Measurements from ENCODE around the gene LPAR2.
"Not testable (repeated sequence)": the region's sequence is repeated elsewhere in the genome, so short reads cannot be mapped to it uniquely, and the experiment has no call there.

LPAR2 gene

GRCh38 chr19:19627621-19628500 is at the start of gene LPAR2:
Gene LPAR2 (minus strand): TSS chr19:19628220. CDS start chr19:19627275, 945 bp downstream.
- peak; percentile 33 for DNase-seq

- DNase-seq = no peak
Measured at GRCh38 chr19:19677579-19677978, 49.6 kb upstream of the LPAR2 start.

- no peak for DNase-seq
Measured at GRCh38 chr19:19674315-19674714, 46.3 kb upstream of the LPAR2 start.

GRCh38 chr19:19672816-19673215 is 44.8 kb upstream of the LPAR2 start:
- no peak for DNase-seq

GRCh38 chr19:19670070-19670551 is 42.1 kb upstream of the LPAR2 start:
- no peak for DNase-seq

GRCh38 chr19:19668230-19669012 is 40.4 kb upstream of the LPAR2 start, which contains the start of gene ZNF101:
Gene ZNF101 (plus strand): TSS chr19:19668839. CDS start chr19:19668964, 125 bp downstream.
- DNase-seq = peak; percentile 96

GRCh38 chr19:19665420-19665948 is 37.5 kb upstream of the LPAR2 start:
- not testable (repeated sequence) for DNase-seq

- DNase-seq = peak; percentile 95
Measured at GRCh38 chr19:19663256-19664120, 35.5 kb upstream of the LPAR2 start, which contains the start of gene ATP13A1. Gene ATP13A1 (minus strand): TSS chr19:19663676. CDS start chr19:19663666, 10 bp downstream.

- no peak for DNase-seq
Measured at GRCh38 chr19:19662871-19663255, 34.8 kb upstream of the LPAR2 start.

GRCh38 chr19:19662344-19662743 is 34.3 kb upstream of the LPAR2 start:
- DNase-seq = no peak

GRCh38 chr19:19661675-19662251 is 33.7 kb upstream of the LPAR2 start:
- no peak for DNase-seq

GRCh38 chr19:19661141-19661674 is 33.2 kb upstream of the LPAR2 start:
- DNase-seq = no peak

- DNase-seq = no peak
Measured at GRCh38 chr19:19659646-19660245, 31.7 kb upstream of the LPAR2 start.

- no peak for DNase-seq
Measured at GRCh38 chr19:19657397-19657783, 29.4 kb upstream of the LPAR2 start.

GRCh38 chr19:19656451-19657396 is 28.7 kb upstream of the LPAR2 start:
- DNase-seq = no peak

GRCh38 chr19:19655641-19656343 is 27.8 kb upstream of the LPAR2 start:
- no peak for DNase-seq

GRCh38 chr19:19655051-19655594 is 27.1 kb upstream of the LPAR2 start:
- DNase-seq = no peak

- DNase-seq = no peak
Measured at GRCh38 chr19:19654441-19654840, 26.4 kb upstream of the LPAR2 start.

GRCh38 chr19:19653597-19654147 is 25.7 kb upstream of the LPAR2 start:
- no peak for DNase-seq

Data from NCI-H1048 (cell line).